HG03571 (cell line): ENCODE measurements around the gene CLEC16A.
"Not testable (repeated sequence)": the region's sequence is repeated elsewhere in the genome, so short reads cannot be mapped to it uniquely, and the experiment has no call there.

Experiments used
- ATAC-seq: cut with Tn5 transposase; IDR thresholded peaks from one replicate; pipeline ENCODE4 v1.9.1; 2021; ENCODE audit not compliant: unreplicated experiment

CLEC16A gene

GRCh38 chr16:11094075-11094856 lies 149.9 kb downstream of the CLEC16A start:
- peak; percentile 50 for ATAC-seq

- no peak for ATAC-seq
Observed at GRCh38 chr16:11094857-11095565, 150.6 kb downstream of the CLEC16A start.

- ATAC-seq = no peak
Observed at GRCh38 chr16:11095935-11096334, 151.6 kb downstream of the CLEC16A start.

GRCh38 chr16:11097094-11097786 lies 152.9 kb downstream of the CLEC16A start:
- ATAC-seq = no peak

GRCh38 chr16:11097787-11098167 lies 153.4 kb downstream of the CLEC16A start:
- no peak for ATAC-seq

GRCh38 chr16:11098601-11099390 lies 154.4 kb downstream of the CLEC16A start:
- ATAC-seq = no peak

- ATAC-seq = no peak
Observed at GRCh38 chr16:11099672-11100205, 155.4 kb downstream of the CLEC16A start.

GRCh38 chr16:11100239-11100750 lies 155.9 kb downstream of the CLEC16A start:
- ATAC-seq = no peak

- no peak for ATAC-seq
Observed at GRCh38 chr16:11101283-11101682, 156.9 kb downstream of the CLEC16A start.

- no peak for ATAC-seq
Observed at GRCh38 chr16:11101695-11102522, 157.5 kb downstream of the CLEC16A start.

GRCh38 chr16:11102523-11102898 lies 158.1 kb downstream of the CLEC16A start:
- no peak for ATAC-seq

GRCh38 chr16:11103301-11103700 lies 158.9 kb downstream of the CLEC16A start:
- not testable (repeated sequence) for ATAC-seq

GRCh38 chr16:11104168-11105037 lies 160.0 kb downstream of the CLEC16A start:
- peak; percentile 15 for ATAC-seq

- peak; percentile 65 for ATAC-seq
Observed at GRCh38 chr16:11105038-11105903, 160.9 kb downstream of the CLEC16A start.

GRCh38 chr16:11106726-11107125 lies 162.4 kb downstream of the CLEC16A start:
- ATAC-seq = no peak

- ATAC-seq = no peak
Observed at GRCh38 chr16:11107780-11108465, 163.6 kb downstream of the CLEC16A start.

GRCh38 chr16:11108466-11108805 lies 164.1 kb downstream of the CLEC16A start:
- no peak for ATAC-seq
